Activated CD4-positive, alpha-beta T cell treated with anti-CD3 and anti-CD28 coated beads, Interleukin-2, amount 50 U/mL, for 16 hours (primary cell): ENCODE results near the gene TAP1.
"Not testable (repeated sequence)": the region's sequence is repeated elsewhere in the genome, so short reads cannot be mapped to it uniquely, and the experiment has no call there.

ENCODE experiments used
- DNase-seq: peaks from one replicate; pipeline ENCODE4 v3.0.0-alpha.2; 2020

The TAP1 gene, protein sequence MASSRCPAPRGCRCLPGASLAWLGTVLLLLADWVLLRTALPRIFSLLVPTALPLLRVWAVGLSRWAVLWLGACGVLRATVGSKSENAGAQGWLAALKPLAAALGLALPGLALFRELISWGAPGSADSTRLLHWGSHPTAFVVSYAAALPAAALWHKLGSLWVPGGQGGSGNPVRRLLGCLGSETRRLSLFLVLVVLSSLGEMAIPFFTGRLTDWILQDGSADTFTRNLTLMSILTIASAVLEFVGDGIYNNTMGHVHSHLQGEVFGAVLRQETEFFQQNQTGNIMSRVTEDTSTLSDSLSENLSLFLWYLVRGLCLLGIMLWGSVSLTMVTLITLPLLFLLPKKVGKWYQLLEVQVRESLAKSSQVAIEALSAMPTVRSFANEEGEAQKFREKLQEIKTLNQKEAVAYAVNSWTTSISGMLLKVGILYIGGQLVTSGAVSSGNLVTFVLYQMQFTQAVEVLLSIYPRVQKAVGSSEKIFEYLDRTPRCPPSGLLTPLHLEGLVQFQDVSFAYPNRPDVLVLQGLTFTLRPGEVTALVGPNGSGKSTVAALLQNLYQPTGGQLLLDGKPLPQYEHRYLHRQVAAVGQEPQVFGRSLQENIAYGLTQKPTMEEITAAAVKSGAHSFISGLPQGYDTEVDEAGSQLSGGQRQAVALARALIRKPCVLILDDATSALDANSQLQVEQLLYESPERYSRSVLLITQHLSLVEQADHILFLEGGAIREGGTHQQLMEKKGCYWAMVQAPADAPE

DNA sequence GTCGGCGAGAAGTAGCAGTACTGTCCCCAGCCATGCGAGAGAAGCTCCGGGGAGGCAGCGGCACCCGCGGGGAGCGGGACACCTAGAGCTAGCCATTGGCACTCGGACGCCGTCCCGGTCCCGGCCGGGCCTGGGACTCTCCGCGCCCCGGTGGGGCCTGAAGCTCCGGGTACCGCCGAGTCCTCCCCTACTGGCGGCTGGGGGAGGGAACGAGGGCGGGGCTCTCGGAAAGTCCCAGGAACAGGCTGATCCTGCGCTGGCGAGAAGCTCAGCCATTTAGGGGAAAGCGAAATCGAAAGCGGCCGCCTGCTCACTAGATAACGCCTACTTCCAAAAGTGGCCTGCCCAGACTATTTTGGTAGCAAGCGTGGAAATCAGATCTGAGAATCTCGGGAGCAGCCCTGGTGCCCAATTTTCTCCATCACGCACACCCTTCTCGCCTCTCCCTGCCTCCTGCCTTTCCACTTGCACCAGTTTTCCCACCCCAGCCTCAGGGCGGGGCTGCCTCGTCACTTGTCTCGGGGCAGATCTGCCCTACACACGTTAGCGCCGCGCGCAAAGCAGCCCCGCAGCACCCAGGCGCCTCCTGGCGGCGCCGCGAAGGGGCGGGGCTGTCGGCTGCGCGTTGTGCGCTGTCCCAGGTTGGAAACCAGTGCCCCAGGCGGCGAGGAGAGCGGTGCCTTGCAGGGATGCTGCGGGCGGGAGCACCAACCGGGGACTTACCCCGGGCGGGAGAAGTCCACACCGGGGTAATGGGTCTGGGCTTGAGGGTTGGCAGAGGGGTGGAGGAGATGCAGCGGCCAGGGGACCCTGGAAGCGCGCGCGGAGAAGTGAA lies at the start of gene TAP1, which contains the start of gene PSMB9:
Gene TAP1 (minus strand): TSS at position 164 of the 835 bp plus-strand sequence. CDS start 68 bp downstream, at position 96.
Gene PSMB9 (plus strand): TSS at position 652 of the 835 bp plus-strand sequence. CDS start 38 bp downstream, at position 690.
- peak; percentile 96 for DNase-seq

DNA sequence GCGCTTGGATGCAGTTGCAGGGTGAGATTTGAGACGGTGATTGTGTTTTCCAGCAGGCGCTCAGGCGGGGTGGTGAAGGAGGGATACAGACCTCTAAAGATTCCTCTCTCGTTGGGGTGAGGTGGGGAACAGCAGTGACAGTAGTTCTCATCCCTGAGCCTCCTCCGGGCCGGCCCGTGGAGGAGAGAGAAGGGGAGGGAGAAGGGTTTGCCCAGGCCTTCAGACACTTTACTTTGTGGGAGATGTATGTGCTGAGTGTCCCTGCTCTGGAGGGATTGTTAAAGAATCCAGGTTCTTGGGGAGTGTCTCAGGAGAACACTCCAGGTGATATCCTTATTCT lies 41.5 kb upstream of the TAP1 start:
- no peak for DNase-seq

DNA sequence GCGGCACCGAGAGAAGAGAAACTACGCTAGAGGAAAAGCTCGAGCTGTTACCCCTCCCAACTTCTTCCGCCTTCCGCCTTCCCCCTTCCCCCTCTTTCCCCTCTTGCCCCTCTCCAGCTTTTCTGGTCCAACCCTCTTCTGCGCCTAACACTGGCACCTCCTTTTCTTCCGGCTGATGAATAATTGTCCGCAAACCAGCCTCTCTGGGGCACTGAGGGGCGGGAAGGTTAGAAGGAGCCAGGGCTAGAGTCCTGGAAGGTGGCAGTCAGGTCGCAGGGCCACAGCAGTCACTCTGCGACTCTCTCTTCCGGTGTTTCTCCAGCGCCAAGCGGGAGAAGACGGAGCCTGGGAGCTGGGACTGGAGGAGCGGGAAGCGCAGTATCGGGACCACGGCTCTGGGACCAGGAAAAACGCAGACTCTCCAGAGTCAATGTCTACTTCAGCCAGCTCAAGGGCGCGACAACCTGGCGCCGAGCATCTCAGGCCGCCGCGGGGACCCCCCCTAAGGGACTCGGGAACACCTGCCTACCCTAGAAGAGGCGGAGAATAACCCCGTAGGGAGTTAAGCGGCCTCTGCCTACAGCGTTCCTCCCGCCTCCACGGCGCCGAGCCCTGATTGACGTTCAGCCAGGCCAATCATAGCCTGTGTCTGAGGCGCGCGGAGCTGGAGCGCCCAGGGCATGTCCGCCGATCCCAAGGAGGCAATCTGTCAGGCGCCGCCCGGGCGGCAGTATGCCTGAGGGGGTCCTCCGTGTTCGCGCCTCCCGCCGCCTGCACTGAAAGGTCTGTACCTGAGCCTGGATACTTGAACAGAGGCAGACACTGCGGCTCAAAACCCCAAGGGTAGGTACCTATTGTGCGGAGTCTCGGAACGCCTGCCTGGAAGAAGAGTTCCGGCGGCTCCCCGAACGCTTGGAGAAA lies 40.8 kb upstream of the TAP1 start:
- DNase-seq: peak; percentile 95

DNA sequence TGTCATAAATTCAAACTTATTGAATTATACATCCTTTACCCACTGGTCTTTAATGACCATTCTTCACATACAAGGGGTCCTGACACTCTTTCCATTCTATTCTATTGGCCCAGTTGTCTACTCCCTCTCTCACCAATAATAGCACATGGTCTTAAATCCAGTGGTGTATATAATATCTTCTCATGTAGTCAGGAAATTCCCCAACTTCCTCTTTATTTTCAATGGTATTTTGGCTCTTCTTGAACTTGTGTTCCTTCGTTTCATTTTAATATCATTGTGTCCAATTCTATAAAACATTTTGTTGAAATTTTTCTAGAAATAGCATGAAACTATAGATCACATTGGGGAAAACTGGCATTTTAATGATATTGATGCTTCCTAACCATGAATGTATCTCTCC lies 37.3 kb upstream of the TAP1 start:
- DNase-seq: no peak

DNA sequence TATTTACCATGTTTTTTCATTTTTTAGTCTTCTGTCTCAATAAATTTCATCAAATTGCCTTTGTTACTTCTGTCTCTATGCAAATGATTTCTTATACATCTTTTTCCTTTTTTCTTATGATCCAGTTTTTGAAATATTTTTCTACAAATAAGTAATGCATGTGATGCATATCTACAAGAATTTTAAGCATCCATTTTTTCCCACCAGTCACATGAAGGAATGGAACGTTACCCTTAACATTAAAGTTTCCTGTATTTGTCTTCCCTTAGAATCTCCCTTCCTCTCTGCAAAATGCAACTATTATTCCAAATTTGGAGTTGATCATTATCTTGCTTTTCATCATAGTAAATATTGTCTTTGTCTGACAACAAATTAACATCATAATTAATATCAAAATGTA lies 36.0 kb upstream of the TAP1 start:
- DNase-seq: no peak

DNA sequence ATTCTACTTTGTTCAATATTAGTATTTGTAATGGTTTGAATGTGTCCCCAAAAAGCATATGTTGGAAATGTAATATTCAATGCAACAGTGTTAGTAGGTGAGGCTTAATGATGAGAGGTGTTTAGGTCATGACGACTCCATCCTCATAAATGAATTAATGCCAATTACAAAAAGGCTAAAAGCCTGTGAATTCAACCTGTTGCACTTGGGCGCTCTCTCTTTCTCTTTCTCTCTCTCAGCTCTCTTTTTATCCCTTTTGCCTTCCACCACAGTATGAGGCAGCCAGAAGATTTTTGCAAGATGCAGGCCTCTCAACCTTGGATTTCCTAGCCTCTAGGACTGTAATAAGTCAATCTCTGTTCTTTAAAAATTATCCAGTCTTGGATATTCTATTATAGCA lies 35.1 kb upstream of the TAP1 start:
- DNase-seq: no peak

DNA sequence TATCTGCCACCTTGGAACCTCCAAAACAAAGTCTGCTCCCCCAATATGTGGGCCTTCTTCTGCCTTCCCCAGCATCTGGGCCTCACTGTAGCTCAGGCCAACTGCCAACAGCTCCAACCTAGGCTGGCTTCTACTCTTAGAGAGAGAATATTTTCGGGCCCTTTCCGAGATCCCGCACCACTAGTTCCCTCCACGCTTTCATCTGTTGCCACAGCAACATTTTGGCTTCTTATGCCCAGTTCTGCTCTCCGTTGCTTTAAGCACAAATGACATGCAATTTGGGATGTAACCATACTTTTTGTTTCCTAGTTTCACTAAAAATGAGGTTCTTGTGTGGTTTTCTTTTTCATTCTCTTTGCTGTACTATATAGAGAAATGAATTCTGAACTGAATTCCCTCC lies 34.1 kb upstream of the TAP1 start:
- no peak for DNase-seq

DNA sequence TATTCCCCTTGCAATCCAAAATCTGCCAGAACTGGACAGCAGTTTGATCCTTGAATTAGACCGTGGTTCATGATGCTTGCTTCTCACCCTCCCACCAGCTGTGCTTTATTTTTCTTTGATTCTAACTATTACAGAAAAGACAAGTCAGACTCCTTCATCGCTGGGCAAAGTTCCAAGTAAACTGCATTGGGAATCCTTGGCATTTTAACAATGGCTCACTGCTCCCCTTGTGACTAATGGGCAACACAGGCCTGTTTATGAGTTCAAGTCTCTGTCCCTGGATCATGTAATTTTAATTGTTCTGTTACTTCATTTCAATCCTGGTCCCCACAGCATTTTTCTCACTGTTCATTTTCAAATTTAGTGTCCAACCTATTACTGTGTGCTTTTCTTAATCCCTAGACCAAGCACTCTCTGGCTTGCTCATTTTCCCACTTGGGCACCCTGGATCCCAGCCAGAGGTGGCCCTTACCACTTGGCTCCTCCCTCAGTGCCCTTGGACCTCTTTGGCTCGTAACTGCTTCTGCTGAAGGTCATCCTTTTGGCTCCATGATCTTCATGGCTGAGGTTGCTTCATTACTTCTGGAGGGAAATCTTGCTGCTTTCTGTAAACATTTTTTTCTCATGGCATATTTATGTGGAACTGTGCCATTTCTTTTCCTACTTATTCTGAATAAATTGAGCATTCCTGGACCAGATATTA lies 33.3 kb upstream of the TAP1 start:
- no peak for DNase-seq

DNA sequence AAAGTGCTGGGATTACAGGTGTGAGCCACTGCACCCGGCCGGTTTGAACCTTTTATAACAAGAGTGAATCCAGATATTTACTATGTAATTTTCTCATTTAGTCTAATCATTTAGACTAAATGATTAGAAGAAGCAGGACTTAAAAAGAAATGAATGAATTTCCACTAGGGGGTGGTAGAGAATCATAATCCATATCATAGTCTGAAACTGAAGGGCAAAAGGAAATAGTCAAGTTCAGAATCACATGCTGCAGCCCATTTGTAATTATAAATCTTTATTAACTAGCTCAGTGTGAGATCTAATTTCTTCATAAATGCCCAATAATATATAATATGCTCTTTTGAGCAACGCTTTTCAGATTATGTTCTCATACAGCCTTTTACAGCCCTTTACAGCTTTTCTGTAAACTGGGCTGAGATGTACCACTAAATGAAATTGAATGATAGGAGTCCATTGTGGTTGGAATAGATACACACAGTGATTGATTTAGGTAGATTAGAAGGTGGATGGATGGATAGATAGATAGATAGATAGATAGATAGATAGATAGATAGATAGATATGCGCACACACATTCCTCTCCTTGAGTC lies 32.3 kb upstream of the TAP1 start:
- peak; percentile 79 for DNase-seq

DNA sequence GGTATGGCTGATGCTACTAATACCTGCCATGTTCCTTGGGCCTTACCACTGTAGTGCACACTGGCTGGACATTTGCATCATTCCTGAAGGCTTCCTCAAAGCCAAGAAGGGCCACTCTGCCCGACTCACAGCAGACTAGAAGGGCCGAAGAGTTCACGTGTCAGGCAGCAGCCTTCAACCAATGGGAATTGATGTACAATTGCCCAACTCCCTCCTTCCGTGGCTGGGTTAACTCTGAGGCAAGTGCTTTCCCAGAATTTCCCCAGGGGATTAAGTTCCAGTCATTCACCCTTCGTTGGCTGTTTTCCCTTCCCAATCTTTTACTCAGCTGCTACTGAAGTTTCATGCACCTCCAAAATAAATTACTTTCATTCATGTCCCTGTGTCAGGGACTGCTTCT lies 30.3 kb upstream of the TAP1 start:
- DNase-seq: no peak

DNA sequence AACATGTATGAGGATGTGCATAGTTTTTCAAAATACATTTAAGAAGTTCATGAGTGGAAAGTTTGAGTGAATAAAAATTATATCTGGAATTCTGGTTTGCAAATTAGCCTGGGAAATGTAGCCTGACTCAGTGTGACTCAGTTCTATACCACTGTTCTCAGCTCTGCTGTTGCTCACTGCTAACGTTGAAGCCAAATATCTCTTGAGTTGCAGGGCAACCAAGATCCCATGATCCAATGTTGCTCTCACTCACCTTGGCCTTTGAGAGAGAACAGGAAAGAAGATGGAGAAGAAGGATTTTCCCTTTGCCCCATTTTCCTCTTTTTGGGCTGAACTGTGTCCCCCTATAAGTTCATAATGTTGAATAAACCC lies 29.4 kb upstream of the TAP1 start:
- DNase-seq: no peak

DNA sequence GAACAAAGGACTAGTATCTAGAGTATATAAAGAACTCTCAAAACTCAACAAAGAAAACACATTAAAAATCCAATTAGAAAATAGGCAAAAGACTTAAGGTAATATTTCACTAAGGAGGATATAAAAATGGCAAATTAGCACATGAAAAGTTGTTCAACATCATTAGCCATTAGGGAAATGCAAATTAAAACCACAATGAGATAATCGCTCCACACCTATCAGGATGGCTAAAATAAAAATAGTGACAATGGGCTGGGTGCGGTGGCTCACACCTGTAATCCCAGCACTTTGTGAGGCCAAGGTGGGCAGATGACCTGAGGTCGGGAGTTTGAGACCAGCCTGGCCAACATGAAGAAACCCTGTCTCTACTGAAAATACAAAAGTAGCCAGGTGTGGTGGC lies 27.5 kb upstream of the TAP1 start:
- DNase-seq: not testable (repeated sequence)

DNA sequence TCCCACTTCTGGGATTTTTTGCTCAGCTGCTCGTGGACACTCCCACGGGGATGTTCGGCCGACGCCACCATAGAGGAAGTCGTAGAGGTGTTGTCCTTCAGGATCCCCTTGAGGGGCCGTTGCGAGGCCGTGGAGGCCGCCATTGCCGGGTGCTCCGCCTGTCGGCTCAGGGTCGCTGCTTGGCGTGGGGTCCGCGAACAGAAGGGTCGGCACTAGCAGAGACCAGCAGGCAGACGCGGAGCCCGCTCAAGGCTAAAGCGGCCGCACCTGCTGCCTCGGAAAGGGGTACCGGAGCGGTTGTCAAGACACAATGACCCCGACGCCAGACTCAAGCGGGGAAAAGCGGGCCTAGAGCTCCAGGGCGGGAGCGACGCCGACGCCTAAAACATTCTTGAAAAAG lies 26.2 kb upstream of the TAP1 start:
- DNase-seq: no peak

DNA sequence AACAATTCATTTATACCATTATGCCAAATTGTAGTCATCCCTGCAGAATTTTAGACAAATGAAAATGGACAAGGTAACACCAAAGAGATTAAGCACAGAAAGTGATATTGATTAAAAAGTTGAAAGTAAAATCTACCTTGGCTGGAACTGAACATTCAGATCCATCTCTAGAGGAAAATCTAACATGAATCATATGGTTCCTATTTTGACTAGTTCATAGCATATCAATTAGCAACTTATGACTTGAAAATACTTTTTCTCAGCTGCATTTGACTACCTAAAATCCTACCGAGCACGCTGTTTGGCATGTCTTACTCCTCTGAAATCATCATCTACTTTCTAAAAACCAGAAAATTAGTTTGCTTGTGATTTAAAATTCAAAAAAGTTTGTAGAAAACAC lies 23.1 kb upstream of the TAP1 start:
- no peak for DNase-seq

DNA sequence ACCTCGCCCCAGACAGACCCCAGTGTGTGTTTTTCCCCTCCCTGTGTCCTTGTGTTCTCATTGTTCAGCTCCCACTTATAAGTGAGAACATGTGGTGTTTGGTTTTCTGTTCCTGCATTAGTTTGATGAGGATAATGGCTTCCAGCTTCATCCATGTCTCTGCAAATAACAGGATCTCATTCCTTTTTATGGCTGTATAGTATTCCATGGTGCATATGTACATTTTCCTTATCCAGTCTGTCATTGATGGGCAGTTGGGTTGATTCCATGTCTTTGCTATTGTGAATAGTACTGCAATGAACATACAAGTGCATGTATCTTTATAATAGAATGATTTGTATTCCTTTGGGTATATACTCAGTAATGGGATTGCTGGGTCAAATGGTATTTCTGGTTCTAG lies 20.4 kb upstream of the TAP1 start:
- not testable (repeated sequence) for DNase-seq

DNA sequence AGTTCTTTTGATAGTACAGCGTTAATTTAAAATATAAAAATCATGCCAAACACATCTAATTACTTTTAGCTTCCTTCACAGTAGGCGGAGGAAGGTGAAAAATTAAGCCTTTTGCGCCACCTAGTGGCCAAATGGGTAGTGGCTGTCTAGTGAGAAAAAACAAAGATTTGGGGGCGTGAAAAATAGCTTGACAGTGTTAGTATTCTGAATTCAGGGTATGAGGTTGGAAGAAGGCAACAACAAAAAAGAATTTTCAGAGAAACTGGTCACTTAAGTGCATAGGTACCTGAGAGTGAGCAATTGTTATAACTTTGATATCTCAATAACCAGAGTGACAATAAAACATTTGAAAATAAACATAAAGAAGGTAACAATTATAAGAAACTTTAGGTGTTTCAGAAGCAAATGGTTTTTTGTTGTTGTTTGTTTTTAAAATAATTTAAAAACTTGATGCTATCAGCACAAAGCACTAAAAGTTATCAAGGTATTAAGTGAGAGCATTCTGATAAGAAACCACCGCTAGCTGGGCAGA lies 14.8 kb upstream of the TAP1 start:
- DNase-seq: peak; percentile 84

DNA sequence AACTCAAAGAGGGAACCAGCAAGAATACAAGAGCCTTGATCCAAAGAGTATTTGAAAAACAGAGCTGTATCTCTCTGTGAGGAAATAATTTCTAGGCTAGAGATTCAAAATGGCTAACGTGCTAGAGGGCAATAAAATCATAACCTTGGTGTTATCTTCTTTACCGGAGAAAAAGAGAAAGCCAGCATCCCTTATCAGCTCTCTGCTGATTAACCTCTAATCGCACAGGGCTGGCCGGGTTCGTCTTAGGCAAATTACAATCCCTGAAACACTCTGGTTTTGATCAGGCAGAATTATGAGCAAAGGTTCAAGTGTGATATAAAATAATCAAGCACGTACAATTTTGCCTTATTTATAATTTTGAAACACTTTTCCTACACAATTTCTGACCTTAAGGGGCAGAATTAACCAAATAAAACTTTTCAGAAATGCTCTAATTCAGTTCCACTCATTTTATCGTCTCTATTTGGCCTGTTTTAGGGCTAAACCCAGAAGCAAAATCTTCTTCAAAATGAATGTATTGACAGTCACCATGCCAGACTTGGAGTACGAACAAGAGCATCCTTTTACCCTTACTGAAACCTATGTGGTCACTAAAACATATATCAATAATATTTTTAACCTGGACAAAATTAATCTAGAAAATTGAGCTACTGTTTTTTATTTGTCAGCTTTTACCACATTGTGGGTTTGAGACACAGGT lies 14.2 kb upstream of the TAP1 start:
- no peak for DNase-seq

DNA sequence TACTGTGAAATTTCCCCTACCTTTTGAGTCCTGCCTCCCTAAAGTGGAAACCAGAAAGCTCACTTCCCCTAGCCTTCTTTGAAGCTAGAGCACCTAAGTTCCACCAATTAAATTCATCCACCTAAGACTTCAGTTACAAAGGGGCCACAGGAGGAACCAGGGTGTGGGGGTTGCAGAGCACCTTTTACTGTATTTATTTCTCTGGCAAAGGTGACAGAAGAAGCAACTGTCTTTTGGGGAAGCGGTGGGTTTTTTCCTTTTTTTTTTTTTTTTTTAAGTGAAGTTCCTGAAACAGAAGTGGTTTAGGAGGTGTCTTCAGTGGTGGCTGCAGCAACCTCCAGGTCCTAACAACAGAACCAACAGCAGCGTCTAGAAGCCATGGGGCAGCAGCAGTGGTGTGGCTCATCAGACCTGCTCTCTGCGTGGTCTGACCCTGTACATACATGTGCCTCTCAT lies 13.5 kb upstream of the TAP1 start:
- DNase-seq: no peak

DNA sequence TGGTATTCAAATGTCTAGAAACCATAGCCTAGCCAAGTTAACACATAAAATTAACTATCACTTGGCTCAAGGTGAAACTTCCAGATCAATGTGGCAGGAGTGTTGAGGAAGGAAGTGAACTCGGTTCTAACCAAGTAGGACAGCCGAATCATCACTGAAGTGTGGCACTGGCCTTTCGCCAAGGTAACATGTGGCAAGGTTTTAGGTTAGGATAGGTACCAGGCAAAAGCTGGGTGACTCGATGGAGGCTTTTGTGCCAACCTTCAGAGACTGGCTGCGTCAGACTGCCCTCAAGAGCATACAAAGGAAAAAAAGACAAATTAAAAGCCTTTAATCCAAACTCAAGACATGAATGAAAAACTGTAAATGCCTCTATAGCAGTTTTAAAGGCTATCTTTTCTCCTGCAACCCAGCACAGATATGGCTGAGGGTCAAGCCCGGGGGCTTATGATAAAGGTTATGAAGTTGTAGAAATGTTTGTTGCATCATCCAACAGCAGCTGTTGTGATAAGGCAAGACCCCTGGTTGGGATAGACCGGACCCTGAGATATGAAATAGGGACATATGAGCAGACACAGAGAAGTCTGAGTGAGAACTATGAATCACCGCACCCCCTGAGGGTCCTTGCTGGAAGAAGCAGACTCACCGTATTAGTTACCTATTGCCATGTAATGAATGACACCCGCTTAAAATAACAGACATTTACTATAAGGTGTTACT lies 12.4 kb upstream of the TAP1 start:
- no peak for DNase-seq

DNA sequence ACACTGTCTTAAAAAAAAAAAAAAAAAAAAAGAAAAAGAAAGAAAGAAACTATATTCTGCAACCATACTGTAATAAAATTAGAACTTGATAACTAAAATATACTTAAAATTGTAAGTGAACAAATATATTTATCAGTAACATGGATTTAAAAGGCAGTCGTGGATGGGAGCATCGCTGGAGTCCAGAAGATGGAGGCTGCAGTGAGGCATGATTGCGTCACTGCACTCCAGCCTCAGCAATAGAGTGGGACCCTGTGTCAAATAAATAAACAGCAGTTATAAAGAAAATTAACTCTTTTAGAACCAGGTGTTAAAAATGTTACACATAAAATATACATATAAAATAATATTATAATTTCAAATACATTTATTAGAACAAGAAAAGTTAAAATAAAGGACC lies 9.2 kb upstream of the TAP1 start:
- no peak for DNase-seq
